Peyer's patch (tissue), 4 donors: ENCODE results near the gene UBC.
"Not testable (repeated sequence)": the region's sequence is repeated elsewhere in the genome, so short reads cannot be mapped to it uniquely, and the experiment has no call there.

Experiments
- CTCF ChIP-seq, 6 experiments: fragments of 450-650 bp in 4 of 6; fragments of 200-600 bp in 2 of 6; sonication (generic) in 1 of 6; IDR thresholded peaks; one replicate each; pipeline ENCODE4 v1.5.1; 2017 to 2019; ENCODE audit warnings: antibody characterized with exemption in 6 of 6, mild to moderate bottlenecking in 3 of 6, moderate library complexity in 1 of 6
- POLR2A ChIP-seq, 2 donors: fragments of 450-650 bp; IDR thresholded peaks; one replicate each; pipeline ENCODE4 v1.5.1; 2017; ENCODE audit warnings: antibody characterized with exemption in 2 of 2, mild to moderate bottlenecking in 2 of 2, moderate library complexity in 2 of 2

- TF ChIP-seq CTCF, POLR2A (IDR thresholded peaks at IDR 0.05): not testable (repeated sequence)
Observed at GRCh38 chr12:124931528-124931927, 17.1 kb upstream of the UBC start.
